RWPE2 (cell line): ENCODE data around the gene CACFD1.

Experiments used
- ATAC-seq: fragments of 200-7000 bp; cut with Tn5 transposase; 3 replicates; pipeline ENCODE4 v1.9.1; 2021; ENCODE audit warnings: low read depth
- DNase-seq: peaks from one replicate; pipeline ENCODE4 v3.0.0-alpha.2; 2020; ENCODE audit warnings: low spot score
- H3K27ac ChIP-seq: fragments of 450-650 bp; 2 replicates; pipeline ENCODE4 v1.5.1; 2017; ENCODE audit warnings: mild to moderate bottlenecking; ENCODE audit not compliant: poor library complexity, severe bottlenecking
- H3K27me3 ChIP-seq: fragments of 250-450 bp; sonication (Bioruptor Pico); 2 replicates; pipeline ENCODE4 v1.5.1; 2021; ENCODE audit warnings: mild to moderate bottlenecking, moderate library complexity; ENCODE audit not compliant: insufficient read depth, poor library complexity, severe bottlenecking
- H3K36me3 ChIP-seq: fragments of 250-450 bp; sonication (Bioruptor Pico); 2 replicates; pipeline ENCODE4 v1.5.1; 2020; ENCODE audit warnings: low read depth, mild to moderate bottlenecking, moderate library complexity
- H3K4me1 ChIP-seq: fragments of 250-450 bp; sonication (Bioruptor Pico); 2 replicates; pipeline ENCODE4 v1.5.1; 2021; ENCODE audit warnings: mild to moderate bottlenecking, moderate library complexity; ENCODE audit not compliant: insufficient read depth, poor library complexity, severe bottlenecking
- H3K4me3 ChIP-seq: fragments of 250-450 bp; sonication (Bioruptor Pico); 2 replicates; pipeline ENCODE4 v1.5.1; 2021; ENCODE audit warnings: mild to moderate bottlenecking, moderate library complexity; ENCODE audit not compliant: severe bottlenecking
- H3K9me3 ChIP-seq: fragments of 250-450 bp; sonication (Bioruptor Pico); 2 replicates; pipeline ENCODE4 v1.5.1; 2021; ENCODE audit warnings: mild to moderate bottlenecking, moderate library complexity; ENCODE audit not compliant: severe bottlenecking
- TF ChIP-seq, protein P1 (sequence below): fragments of 450-650 bp; IDR thresholded peaks from one replicate; pipeline ENCODE4 v1.5.1; 2017; ENCODE audit warnings: mild to moderate bottlenecking, moderate library complexity; ENCODE audit not compliant: poor library complexity, severe bottlenecking

CACFD1 gene

DNA sequence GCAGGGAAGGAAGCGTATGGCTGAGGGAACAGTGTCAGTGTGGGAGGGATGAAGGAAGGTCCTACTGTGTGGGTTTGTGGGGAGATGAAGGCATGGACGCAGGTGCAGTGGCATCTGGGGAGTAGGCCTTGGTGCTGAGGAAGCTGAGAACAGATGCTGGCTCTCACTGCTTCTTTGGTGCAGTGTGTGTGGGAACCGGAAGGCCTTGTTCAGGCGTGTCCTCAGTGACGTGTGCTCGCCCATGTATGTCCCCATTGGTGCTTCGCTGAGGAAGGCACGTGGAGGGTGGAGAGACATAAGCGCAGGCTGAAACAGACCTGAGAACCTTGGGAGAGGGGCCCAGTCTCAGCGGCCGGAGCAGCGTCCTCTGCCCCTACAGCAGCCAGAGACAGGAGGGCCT is 18.9 kb upstream of the CACFD1 start:
- H3K4me1 ChIP-seq, result no peaks in the 10 kb centered on the region
- no peaks in the 10 kb centered on the region for H3K9me3 ChIP-seq
- ATAC-seq, result no peak
- no peak overlapping the region for H3K27ac ChIP-seq
- H3K4me3 ChIP-seq, result no peak overlapping the region
- DNase-seq, result no peak
- TF ChIP-seq, protein P1, sequence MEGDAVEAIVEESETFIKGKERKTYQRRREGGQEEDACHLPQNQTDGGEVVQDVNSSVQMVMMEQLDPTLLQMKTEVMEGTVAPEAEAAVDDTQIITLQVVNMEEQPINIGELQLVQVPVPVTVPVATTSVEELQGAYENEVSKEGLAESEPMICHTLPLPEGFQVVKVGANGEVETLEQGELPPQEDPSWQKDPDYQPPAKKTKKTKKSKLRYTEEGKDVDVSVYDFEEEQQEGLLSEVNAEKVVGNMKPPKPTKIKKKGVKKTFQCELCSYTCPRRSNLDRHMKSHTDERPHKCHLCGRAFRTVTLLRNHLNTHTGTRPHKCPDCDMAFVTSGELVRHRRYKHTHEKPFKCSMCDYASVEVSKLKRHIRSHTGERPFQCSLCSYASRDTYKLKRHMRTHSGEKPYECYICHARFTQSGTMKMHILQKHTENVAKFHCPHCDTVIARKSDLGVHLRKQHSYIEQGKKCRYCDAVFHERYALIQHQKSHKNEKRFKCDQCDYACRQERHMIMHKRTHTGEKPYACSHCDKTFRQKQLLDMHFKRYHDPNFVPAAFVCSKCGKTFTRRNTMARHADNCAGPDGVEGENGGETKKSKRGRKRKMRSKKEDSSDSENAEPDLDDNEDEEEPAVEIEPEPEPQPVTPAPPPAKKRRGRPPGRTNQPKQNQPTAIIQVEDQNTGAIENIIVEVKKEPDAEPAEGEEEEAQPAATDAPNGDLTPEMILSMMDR, result no peak
- no peaks in the 10 kb centered on the region for H3K27me3 ChIP-seq
- no peaks in the 10 kb centered on the region for H3K36me3 ChIP-seq

DNA sequence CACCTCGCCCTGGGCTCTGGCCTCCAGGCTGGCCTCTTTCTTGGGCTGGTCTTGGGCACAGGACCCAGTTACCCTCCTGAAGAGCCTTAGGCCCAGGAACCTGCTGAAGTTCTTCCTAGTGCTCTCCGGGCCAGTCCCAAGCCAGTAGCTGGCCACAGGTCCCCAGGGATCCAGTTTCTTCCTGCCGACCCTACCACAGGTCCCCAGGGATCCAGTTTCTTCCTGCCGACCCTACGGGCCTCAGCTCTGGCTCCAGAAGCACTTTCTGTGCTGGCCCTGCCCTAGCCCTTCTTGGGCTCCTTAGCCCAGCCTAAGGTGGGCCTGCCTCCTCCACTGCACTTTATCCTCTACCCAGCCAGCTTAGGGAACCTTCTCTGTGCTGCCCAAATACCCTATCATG is 18.2 kb upstream of the CACFD1 start:
- no peak for ATAC-seq
- no peaks in the 10 kb centered on the region for H3K27me3 ChIP-seq
- no peak for DNase-seq
- no peaks in the 10 kb centered on the region for H3K4me1 ChIP-seq
- H3K36me3 ChIP-seq, result no peaks in the 10 kb centered on the region
- TF ChIP-seq, protein P1, result no peak
- no peak overlapping the region for H3K27ac ChIP-seq
- no peaks in the 10 kb centered on the region for H3K9me3 ChIP-seq
- no peak overlapping the region for H3K4me3 ChIP-seq

DNA sequence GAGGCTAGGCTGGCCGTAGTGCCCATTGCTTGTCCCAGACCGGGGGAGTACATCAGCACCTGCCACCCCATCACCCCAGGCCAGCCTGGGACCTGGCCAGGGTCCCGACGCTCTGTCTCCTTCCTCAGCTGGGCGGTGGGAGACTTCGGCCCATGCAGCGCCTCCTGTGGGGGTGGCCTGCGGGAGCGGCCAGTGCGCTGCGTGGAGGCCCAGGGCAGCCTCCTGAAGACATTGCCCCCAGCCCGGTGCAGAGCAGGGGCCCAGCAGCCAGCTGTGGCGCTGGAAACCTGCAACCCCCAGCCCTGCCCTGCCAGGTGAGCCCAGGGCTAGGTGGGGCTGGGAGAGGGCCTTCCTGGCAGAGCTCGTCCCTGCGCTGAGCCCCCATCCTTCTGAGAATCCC is 16.5 kb upstream of the CACFD1 start:
- H3K4me1 ChIP-seq, result no peaks in the 10 kb centered on the region
- H3K4me3 ChIP-seq, result no peak overlapping the region
- TF ChIP-seq, protein P1, result no peak
- no peak for ATAC-seq
- no peaks in the 10 kb centered on the region for H3K27me3 ChIP-seq
- no peak overlapping the region for H3K27ac ChIP-seq
- no peaks in the 10 kb centered on the region for H3K9me3 ChIP-seq
- no peaks in the 10 kb centered on the region for H3K36me3 ChIP-seq
- DNase-seq, result no peak

DNA sequence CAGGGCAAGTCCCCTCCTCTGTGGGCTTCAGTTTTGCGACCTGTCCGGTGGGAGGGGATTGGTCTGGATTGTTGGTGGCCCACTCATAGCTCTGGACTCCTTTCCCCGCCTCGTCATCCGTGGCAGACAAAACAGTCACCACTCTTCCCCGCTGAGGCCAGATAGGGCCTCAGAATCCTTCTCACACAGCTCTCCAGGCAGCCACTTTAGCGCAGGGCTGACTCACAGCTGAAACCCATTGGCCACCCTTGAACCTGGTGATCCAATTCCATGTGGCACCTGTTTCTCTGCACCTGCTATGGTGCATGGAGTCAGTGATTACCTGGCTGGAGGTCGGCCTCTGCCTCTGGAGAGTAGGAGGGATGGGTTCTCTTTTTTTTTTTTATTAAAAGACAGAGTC is 15.8 kb upstream of the CACFD1 start:
- Histone ChIP-seq H3K27me3 (no peaks in the 10 kb centered on the region), H3K9me3 (no peaks in the 10 kb centered on the region), H3K4me3 (no peak overlapping the region), H3K27ac (no peak overlapping the region), H3K36me3 (no peaks in the 10 kb centered on the region), H3K4me1 (no peaks in the 10 kb centered on the region)
- DNase-seq, result no peak
- no peak for ATAC-seq
- TF ChIP-seq, protein P1, result no peak

DNA sequence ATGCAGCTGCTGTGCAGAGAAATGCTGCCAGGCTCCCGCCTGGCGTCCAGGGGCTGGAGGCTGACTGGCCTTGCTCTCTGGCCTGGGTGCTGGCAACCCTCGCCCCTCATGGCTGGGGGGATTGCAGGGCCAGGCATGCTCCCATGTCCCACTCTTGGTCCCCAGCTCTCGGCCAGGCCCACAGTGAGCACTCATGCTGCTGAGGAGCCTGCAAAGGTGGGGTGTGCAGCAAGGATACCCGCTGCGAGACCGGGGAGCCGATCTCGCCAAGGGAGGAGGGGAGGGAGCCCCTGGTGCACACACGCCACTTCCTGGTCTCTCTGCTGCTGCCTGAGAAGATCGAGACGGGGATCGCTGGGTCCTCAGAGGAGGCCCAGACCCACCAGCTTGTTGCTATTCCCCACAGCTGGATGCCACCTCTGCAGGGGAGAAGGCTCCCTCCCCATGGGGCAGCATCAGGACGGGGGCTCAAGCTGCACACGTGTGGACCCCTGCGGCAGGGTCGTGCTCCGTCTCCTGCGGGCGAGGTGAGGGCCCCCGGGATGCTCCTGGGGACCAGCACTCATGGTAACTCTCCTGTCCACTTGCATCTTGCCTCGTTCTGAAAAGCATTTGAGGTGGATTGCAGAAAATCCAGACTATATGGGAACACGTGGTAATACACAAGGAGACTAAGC is 14.3 kb upstream of the CACFD1 start:
- TF ChIP-seq, protein P1, result no peak
- Histone ChIP-seq H3K4me3 (no peak overlapping the region), H3K9me3 (no peaks in the 10 kb centered on the region), H3K27me3 (no peaks in the 10 kb centered on the region), H3K36me3 (no peaks in the 10 kb centered on the region), H3K4me1 (no peaks in the 10 kb centered on the region), H3K27ac (no peak overlapping the region)
- ATAC-seq (no peak), DNase-seq (no peak)
